Measurements from ENCODE around the gene C4orf50. TPM values are rescaled to one million over a fixed set of nuclear protein-coding genes. Genes with fewer than 3 reads are reported as not detected.

C4orf50 gene
- total RNA-seq, 1 donor from 2014 or later: not detected

DNA sequence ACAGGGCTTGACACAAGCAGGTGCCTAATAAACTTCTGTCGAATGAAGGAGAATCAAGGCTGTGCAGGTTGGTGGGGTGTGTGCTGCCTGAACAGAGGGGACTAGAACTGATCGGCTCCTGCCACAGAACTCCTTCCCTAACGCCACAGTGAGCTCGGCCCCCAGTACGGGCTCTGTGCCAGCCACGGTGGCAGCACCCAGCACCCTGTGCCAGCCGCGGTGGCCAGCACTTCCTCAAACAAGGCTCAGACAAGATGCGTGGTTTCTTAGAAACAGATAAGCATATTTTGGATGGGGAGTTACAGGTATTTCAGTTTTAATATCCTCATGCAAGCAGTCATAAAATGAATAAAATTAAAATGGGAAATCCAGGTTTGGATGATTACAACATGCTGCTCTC, 26.0 kb upstream of the C4orf50 start:
- no peak for DNase-seq (ENCODE audit: low read depth)
- H3K4me3 ChIP-seq (ENCODE audit: low read depth, low read length): no peak overlapping the region
- no peak for TF ChIP-seq CTCF (conservative IDR thresholded peaks at IDR 0.05; ENCODE audit: low read depth, low read length)

DNA sequence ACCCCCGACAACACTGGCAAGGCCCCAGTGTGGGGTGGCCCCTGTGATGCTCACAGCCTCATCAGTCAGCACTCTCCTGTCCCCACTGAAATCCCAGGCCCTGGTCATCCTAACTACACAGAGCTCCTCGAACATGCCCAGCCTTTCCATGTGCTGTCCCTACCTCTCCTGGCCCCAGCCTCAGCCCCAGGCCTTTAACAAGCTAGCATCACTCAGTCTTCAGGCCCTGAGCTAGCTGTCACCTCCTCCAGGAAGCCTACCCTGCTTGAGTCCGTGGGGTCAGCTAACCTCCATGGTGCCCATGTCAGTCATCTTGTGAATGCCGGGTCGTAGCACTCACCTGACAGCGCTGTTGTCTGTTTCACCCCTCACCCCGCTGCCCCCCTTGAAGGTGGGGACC, 25.6 kb upstream of the C4orf50 start:
- DNase-seq (ENCODE audit: low read depth): no peak
- H3K4me3 ChIP-seq (ENCODE audit: low read depth, low read length): no peak overlapping the region
- TF ChIP-seq CTCF (conservative IDR thresholded peaks at IDR 0.05; ENCODE audit: low read depth, low read length): no peak

- DNase-seq (ENCODE audit: low read depth): no peak
- TF ChIP-seq CTCF (conservative IDR thresholded peaks at IDR 0.05; ENCODE audit: low read depth, low read length): no peak
- no peak overlapping the region for H3K4me3 ChIP-seq (ENCODE audit: low read depth, low read length)
These were observed 25.0 kb upstream of the C4orf50 start for GRCh38 chr4:6043188-6043587.

DNA sequence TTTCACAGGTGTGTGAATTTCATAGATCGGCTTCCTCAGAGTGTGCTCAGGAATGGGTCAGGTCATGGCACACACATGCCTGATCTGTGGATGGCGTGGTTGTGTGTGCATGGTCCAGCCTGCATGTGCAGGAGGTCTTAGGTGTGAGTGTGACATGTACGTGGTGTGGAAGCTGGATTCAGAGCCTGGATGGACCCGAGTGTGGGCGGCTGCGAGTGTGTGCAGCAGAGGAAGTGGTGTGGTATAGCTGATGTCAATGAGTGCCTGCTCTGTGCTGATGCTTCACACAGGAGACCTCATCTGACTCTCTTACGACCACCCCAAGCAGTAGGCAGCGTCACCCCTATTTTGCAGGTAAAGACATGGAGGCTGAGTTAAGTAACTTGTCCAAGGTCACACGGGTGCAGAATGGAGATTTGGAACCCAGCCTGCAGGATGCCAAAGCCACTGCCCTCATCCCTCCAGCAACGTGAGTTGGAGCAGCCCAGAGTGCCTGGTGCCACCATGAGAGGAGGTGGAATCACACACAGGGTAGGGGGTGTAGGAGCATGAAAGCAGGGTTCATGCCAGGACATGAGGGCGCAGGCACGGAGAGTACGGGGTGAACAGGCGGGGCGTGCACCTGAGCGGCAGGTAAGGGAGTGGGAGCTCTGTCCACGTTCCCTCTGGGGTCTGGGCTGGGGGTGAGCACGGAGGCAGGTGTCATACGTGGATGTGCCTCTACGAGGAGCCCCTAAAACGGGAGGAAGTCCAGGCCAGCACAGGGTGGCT, 24.2 kb upstream of the C4orf50 start:
- no peak for DNase-seq (ENCODE audit: low read depth)
- H3K4me3 ChIP-seq (ENCODE audit: low read depth, low read length): no peak overlapping the region
- TF ChIP-seq CTCF (conservative IDR thresholded peaks at IDR 0.05; ENCODE audit: low read depth, low read length): no peak

DNA sequence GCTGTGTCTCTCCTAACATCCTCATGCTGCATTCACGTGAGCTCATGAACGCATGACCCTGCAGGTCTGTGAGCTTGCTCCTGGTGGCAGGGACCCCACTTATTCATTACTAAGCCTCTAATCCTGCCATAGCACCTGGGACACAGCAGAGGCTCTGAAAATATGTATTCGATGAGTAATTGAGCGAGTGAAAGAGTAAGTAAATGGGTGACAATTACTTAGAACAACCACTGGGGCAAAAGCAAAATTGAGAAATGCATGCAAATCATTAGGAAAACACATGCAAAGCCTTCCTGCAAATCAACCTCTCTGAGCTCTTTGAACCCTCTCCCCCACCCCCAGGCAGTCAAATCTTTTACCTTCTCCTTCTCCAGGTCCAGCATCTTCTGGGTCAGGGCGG, 23.6 kb upstream of the C4orf50 start:
- TF ChIP-seq CTCF (conservative IDR thresholded peaks at IDR 0.05; ENCODE audit: low read depth, low read length): no peak
- H3K4me3 ChIP-seq (ENCODE audit: low read depth, low read length): no peak overlapping the region
- DNase-seq (ENCODE audit: low read depth): no peak

- H3K4me3 ChIP-seq (ENCODE audit: low read depth, low read length): no peak overlapping the region
- TF ChIP-seq CTCF (conservative IDR thresholded peaks at IDR 0.05; ENCODE audit: low read depth, low read length): no peak
- DNase-seq (ENCODE audit: low read depth): no peak
These were observed 20.5 kb upstream of the C4orf50 start for GRCh38 chr4:6038711-6039110.

DNA sequence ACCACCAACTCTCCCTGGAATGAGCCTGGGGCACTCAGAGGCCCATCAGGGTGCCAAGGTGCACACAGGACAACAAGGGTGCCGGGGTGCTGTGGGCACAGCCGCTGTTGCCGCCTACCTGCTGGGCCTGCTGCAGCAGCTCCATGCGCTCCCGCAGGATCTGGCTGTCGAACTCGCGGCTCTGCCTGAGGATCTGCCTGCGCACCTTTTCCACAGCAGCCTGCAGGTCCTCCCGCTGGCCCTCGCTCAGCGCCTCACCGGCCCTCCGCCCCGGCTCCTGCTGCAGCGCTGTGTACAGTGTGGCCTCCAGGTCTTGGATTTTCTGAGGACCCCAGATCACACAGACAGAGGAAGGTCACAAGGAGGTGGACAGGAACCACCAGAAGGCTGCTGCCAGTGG, 17.6 kb upstream of the C4orf50 start:
- no peak for TF ChIP-seq CTCF (conservative IDR thresholded peaks at IDR 0.05; ENCODE audit: low read depth, low read length)
- DNase-seq (ENCODE audit: low read depth): no peak
- no peak overlapping the region for H3K4me3 ChIP-seq (ENCODE audit: low read depth, low read length)
